Motor neuron (in vitro differentiated cells): ENCODE data around the gene POU3F4. TPM values are rescaled to one million over a fixed set of nuclear protein-coding genes. Genes with fewer than 3 reads are reported as not detected.

Source experiments
- ATAC-seq, 8 experiments: fragments of 200-7000 bp; cut with Tn5 transposase; replicated peaks in 6 of 8; 2 replicates each; pipeline ENCODE4 v1.8.0; 2021; ENCODE audit warnings: mild to moderate bottlenecking in 8 of 8, moderate library complexity in 8 of 8
- H3K27ac ChIP-seq, 2 donors: fragments of 250-450 bp; sonication (Bioruptor Pico); 2 replicates each; pipeline ENCODE4 v1.9.0; 2021; ENCODE audit warnings: antibody characterized with exemption in 2 of 2, mild to moderate bottlenecking in 2 of 2, moderate library complexity in 1 of 2
- H3K4me1 ChIP-seq, 2 donors: fragments of 250-450 bp; sonication (Bioruptor Pico); replicated peaks in 1 of 2; 2 replicates each; pipeline ENCODE4 v1.6.1; 2021; ENCODE audit warnings: antibody characterized with exemption in 2 of 2, mild to moderate bottlenecking in 2 of 2, moderate library complexity in 1 of 2
- H3K4me3 ChIP-seq, 5 donors: fragments of 250-450 bp; sonication (Bioruptor Pico); 2 replicates each; pipeline ENCODE4 v1.9.0; 2021; ENCODE audit warnings: antibody characterized with exemption in 5 of 5, mild to moderate bottlenecking in 5 of 5, moderate library complexity in 4 of 5
- WGBS, 10 experiments: fragments of 450-650 bp; shearing (Covaris generic); methylation state at CpG; one replicate each; pipeline ENCODE4 v1.0.0; 2022; 5-methylcytosine and 5-hydroxymethylcytosine counted together
- in situ Hi-C, 9 experiments: fragments of 400-800 bp; cut with MboI; loops; one replicate each; pipeline ENCODE4 v1.15.0; 2021; ENCODE audit warnings: low sequenced_read_pairs in 9 of 9, low pct_unique_long_range_greater_than_20kb in 2 of 9; ENCODE audit not compliant: unreplicated experiment in 9 of 9
- total RNA-seq, 8 experiments: library from RNA; unstranded; fragments of 300-600 nt; gene quantifications; 2 replicates each; pipeline versions ENCODE4 v1.2.3 to v1.2.4, GENCODE V29; 2022

The POU3F4 gene
- total RNA-seq, 8 experiments from 2014 or later = 0.10 to 25.0 (median 6.8) TPM; not detected in 2

DNA sequence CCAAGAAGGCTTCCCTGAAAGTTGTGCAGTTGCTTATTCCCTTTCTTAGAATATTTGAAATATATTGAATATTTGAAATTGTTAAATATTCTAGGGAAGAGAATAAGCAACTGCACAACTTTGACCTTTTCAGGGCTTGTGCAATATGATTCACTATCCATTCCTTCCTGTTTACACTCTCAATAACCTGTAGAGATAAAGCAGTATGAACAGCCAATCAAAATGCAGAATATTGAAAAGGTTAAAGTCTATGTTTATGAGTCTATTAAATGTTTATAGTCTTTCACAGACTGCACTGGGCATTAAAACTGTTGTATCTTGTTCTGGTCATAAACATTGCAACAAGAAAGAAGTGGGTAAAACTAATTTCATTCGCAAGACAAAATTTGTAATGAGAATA, 13.8 kb downstream of the POU3F4 start:
- WGBS, 10 experiments = 17 to 100% (median 94%) methylated on average over 1 of the region's 1 CpG; no CpG with 5 or more reads in 6 of the 10 experiments
- Histone ChIP-seq H3K27ac (no peak overlapping the region), H3K4me1 (no peaks in the 10 kb centered on the region), H3K4me3 (no peak overlapping the region)
- in situ Hi-C loops = no loop called here
- ATAC-seq = no peak

DNA sequence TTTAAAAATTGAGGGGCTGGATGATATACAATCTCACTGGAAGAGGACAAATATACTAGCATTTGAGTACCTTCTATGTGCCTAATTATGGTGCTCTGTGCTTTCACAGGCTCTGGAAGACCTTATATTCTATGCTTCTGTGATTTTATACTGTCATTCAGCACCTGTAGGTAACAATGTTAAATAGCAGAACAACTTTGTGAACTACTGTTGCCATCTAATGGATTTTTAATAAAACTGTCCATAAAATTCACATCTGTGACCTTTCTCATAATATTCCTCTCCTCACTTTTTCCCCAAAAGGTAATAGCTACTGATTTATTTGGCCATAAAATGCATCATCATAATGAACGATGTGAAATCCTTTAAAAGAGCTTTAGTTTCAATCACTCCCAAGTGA, 21.9 kb downstream of the POU3F4 start:
- ATAC-seq = no peak
- WGBS, 10 experiments = 40 to 83% (median 69%) methylated on average over 1 of the region's 1 CpG; no CpG with 5 or more reads in 6 of the 10 experiments
- Histone ChIP-seq H3K27ac (no peak overlapping the region), H3K4me1 (no peaks in the 10 kb centered on the region), H3K4me3 (no peak overlapping the region)
- in situ Hi-C loops = no loop called here

DNA sequence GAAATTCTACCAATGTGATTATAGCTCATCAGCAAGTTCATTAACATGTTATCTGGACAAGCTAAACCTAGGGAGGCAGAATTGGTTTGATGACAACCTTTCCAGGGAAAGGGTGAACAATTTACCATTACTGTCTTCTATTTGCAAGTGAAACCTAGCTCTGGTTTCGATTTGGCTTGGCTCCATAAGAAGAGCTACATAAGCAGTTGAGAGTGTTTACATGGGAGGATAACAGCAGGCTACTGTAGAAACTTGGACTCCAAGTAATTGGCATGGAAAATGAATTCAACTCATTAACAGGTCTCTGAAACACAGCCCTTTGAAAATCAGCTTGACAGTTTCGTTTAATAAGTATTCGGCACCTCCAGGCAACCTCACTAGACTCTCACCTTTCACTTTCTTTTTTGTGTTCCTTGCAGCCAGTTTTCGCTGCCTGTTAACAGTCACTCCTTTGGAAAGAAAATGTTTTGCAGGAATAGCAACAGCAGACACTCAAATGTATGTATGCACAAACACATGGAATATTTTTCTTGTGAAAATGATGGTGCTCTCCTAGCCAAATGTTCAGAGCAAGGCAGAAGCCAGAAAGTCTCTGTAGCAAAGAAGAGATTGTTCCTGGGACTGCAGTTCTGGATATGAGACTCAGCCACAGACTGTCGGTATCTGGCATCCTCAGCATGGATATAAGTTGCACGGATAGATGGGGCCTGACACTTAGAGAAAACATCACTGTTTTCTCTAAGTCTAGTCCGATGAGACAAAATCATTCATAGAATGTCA, 27.5 kb downstream of the POU3F4 start:
- no peak overlapping the region for H3K27ac ChIP-seq
- H3K4me1 ChIP-seq = no peaks in the 10 kb centered on the region
- H3K4me3 ChIP-seq = no peak overlapping the region
- 0 to 80% (median 46%) methylated on average over 1 to 6 of the region's 7 CpGs; no CpG with 5 or more reads in 5 of the 10 experiments for WGBS, 10 experiments
- in situ Hi-C loops = no loop called here
- ATAC-seq = no peak
